22Rv1 (cell line): ENCODE data around the gene EEF1AKMT3.
A peak's percentile ranks its signal among the peaks of the same experiment; 100 is the strongest.

Experiments
- ZFX ChIP-seq: fragments of 450-650 bp; IDR thresholded peaks from 2 replicates; pipeline ENCODE4 v1.6.1; 2017; ENCODE audit warnings: antibody characterized with exemption, borderline replicate concordance
- TF ChIP-seq, protein P1 (sequence below): fragments of 450-650 bp; IDR thresholded peaks from 2 replicates; pipeline ENCODE4 v1.5.1; 2017; ENCODE audit warnings: mild to moderate bottlenecking

- TF ChIP-seq, protein P1, sequence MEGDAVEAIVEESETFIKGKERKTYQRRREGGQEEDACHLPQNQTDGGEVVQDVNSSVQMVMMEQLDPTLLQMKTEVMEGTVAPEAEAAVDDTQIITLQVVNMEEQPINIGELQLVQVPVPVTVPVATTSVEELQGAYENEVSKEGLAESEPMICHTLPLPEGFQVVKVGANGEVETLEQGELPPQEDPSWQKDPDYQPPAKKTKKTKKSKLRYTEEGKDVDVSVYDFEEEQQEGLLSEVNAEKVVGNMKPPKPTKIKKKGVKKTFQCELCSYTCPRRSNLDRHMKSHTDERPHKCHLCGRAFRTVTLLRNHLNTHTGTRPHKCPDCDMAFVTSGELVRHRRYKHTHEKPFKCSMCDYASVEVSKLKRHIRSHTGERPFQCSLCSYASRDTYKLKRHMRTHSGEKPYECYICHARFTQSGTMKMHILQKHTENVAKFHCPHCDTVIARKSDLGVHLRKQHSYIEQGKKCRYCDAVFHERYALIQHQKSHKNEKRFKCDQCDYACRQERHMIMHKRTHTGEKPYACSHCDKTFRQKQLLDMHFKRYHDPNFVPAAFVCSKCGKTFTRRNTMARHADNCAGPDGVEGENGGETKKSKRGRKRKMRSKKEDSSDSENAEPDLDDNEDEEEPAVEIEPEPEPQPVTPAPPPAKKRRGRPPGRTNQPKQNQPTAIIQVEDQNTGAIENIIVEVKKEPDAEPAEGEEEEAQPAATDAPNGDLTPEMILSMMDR = peak; percentile 94
- no peak for TF ChIP-seq ZFX
Observed at GRCh38 chr12:57759360-57759980, 12.9 kb upstream of the EEF1AKMT3 start.
